GM10266 (cell line): ENCODE results near the gene SYNPO2.
"Not testable (repeated sequence)": the region's sequence is repeated elsewhere in the genome, so short reads cannot be mapped to it uniquely, and the experiment has no call there.

ENCODE experiments used
- DNase-seq: peaks from one replicate; pipeline ENCODE4 v3.0.0; 2012; ENCODE audit errors: extremely low spot score
- TF ChIP-seq, protein P1 (sequence below): IDR thresholded peaks from 2 replicates; pipeline ENCODE4 v1.5.1; 2012; ENCODE audit warnings: mild to moderate bottlenecking, low read depth; ENCODE audit not compliant: control insufficient read depth, insufficient read depth; ENCODE audit errors: missing control alignments

SYNPO2 gene

DNA sequence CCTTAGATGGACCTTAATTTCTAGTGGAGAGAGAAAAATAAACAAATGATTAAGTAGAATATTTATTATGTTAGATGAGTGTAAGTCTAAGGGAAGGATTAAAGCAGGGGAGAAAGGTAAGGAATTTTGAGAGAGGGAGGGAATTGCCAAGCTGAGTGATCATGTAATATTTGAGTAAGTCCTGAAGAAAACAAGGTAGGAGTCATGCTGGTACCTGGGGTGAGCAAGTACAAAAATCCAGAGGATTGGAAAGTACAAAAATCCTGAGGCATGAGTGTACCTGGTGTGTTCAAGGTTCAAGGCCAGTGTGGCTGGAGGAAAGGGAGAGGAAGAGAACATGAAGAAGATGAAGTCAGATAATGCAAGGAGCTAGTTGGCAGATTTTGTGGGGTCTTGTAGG lies 159.8 kb downstream of the SYNPO2 start:
- TF ChIP-seq, protein P1, sequence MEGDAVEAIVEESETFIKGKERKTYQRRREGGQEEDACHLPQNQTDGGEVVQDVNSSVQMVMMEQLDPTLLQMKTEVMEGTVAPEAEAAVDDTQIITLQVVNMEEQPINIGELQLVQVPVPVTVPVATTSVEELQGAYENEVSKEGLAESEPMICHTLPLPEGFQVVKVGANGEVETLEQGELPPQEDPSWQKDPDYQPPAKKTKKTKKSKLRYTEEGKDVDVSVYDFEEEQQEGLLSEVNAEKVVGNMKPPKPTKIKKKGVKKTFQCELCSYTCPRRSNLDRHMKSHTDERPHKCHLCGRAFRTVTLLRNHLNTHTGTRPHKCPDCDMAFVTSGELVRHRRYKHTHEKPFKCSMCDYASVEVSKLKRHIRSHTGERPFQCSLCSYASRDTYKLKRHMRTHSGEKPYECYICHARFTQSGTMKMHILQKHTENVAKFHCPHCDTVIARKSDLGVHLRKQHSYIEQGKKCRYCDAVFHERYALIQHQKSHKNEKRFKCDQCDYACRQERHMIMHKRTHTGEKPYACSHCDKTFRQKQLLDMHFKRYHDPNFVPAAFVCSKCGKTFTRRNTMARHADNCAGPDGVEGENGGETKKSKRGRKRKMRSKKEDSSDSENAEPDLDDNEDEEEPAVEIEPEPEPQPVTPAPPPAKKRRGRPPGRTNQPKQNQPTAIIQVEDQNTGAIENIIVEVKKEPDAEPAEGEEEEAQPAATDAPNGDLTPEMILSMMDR = no peak
- DNase-seq = no peak

DNA sequence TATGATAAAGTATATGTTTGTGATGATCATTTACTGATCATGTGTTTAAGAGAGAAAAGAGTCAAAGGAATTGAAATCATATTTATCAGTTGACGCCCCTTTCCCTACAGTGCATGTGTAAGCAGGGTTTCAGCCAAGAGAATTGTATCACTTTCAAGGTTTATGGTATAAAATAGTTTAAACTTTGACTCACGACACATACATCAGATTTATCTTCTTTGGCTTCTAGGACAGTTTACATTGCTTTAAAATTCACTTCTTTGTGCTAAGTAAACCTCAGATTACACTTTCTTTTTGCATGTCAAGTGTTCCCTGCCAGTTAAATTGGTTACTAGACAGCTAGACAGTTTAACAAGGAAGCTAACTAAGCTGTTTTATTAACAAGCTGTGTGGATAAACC lies 160.7 kb downstream of the SYNPO2 start:
- DNase-seq = no peak
- TF ChIP-seq, protein P1 = no peak

DNA sequence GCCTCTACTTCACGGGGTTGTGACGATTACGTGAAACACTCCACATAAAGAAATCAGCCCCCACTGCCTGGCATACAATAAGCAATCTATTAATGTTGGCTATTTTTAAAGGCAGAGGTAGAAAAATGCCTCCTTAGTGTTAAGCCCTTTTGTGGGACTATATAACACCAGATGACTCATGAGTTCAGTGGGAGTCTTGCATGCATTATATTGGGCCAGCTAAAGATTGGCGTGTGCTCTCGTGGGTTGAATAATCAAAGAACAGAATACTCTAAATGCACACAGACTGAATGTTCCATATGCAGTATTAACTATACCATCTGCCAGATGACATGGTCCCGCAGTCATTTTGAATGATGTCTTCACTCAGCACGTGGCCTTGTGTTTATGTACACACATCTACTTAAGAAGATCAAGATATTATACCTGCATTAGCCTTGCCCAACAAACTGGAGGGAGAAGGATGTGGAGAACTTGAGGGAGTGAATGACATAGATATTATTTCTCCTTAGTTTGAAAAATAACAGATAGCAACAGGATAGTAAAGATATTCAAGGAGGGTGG lies 162.0 kb downstream of the SYNPO2 start:
- no peak for DNase-seq
- TF ChIP-seq, protein P1 = no peak

DNA sequence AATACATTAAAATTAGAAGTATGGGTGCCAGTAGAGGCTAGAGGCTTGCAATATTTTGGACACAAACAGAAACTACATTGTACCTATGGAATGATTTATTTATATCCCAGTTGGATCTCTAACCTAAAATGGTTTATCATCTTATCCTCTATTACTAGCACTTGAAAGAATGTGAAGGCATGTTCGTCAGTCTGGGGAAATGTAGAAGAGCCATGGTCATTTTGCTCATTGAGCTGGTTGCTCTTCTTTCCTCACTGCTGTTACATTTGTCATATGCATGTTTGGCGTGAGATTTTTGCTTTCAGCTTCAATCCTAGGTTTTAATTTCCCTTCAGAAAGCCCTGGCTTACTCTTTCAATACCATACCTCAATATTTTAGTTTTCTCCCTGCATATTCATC lies 164.6 kb downstream of the SYNPO2 start:
- TF ChIP-seq, protein P1 = no peak

DNA sequence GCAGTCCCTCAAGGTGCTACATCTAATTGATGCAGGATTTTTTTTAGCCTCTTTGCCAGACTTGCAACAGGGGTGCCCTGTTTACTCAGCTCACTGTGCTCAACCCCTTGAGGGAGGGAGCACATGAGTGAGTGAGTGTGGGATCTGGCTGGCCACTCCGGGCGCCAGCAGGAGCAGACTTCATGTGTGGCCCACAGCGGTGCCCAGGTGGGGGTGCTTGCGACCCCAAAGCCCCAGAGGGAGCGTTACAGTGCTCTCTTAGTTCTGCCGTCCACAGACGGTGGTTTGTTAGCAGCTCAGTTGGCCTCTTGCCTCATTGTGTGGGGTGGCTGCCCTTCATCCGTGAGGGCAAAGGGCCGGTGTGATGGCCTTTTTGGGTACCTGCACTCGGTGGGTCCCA lies 165.3 kb downstream of the SYNPO2 start:
- no peak for DNase-seq
- TF ChIP-seq, protein P1 = no peak

More for the DNA sequence above, 164.6 kb downstream of the SYNPO2 start:
- DNase-seq = no peak

DNA sequence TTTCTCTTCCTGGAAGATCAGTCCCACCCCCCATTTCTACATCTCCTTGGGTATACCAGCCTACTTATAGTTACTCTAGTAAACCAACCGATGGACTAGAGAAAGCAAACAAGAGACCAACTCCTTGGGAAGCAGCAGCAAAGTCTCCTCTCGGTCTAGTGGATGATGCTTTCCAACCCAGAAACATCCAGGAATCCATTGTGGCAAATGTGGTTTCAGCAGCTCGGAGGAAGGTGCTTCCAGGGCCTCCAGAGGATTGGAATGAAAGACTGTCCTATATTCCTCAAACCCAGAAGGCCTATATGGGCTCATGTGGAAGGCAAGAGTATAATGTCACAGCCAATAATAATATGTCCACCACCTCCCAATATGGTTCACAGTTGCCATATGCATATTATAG lies 168.8 kb downstream of the SYNPO2 start:
- TF ChIP-seq, protein P1 = no peak
- DNase-seq = no peak

DNA sequence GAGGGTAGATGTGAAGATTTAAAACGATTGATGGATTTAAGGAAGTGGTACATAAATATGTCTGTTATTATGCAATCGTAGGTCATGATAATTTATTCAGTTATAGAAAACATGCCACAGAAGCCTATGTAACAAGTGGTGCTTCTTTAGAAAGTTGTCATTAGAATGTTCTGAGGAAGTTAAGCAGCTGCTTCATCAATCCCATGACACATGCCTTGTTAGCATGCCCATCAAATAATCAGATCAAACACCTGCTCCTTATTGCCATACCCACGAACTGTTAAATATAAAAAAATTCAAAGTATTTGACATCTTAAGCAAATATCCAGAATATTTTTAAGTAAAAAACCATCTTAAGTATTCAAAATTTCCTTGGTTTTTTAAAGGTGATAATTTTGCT lies 170.6 kb downstream of the SYNPO2 start:
- TF ChIP-seq, protein P1 = no peak
- no peak for DNase-seq

DNA sequence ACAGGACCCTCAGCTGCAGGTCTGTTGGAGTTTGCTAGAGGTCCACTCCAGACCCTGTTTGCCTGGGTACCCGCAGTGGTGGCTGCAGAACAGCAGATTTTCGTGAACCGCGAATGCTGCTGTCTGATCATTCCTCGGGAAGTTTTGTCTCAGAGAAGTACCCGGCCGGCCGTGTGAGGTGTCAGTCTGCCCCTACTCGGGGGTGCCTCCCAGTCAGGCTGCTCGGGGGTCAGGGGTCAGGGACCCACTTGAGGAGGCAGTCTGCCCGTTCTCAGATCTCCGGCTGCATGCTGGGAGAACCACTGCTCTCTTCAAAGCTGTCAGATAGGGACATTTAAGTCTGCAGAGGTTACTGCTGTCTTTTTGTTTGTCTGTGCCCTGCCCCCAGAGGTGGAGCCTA lies 178.5 kb downstream of the SYNPO2 start:
- not testable (repeated sequence) for DNase-seq

DNA sequence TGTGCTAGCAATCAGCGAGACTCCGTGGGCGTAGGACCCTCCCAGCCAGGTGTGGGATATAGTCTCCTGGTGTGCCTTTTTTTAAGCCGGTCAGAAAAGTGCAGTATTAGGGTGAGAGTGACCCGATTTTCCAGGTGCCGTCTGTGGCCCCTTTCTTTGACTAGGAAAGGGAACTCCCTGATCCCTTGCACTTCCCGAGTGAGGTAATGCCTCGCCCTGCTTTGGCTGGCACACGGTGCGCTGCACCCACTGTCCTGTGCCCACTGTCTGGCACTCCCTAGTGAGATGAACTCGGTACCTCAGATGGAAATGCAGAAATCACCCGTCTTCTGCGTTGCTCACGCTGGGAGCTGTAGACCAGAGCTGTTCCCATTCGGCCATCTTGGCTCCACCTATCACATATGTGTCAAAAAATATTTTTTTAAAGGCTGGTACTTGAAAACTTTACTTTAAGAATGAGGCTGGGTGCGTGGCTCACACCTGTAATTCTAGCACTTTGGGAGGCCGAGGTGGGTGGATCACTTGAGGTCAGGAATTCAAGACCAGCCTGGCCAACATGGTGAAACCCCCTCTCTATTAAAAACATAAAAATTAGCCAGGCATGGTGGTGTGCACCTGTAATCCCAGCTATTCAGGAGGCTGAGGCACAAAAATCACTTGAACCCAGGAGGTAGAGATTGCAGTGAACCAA lies 179.2 kb downstream of the SYNPO2 start:
- DNase-seq = not testable (repeated sequence)
